Measurements from ENCODE around the gene CRIM1. TPM values are rescaled to one million over a fixed set of nuclear protein-coding genes. Genes with fewer than 3 reads are reported as not detected.

The CRIM1 gene
- total and polyA plus RNA-seq, 2 experiments from 2014 or later = 10.5 to 36.4 TPM

GRCh38 chr2:36337354-36337753 is 18.2 kb upstream of the CRIM1 start:
- H3K4me1 Mint-ChIP-seq = peaks cover 23% of the 10 kb centered on the region

GRCh38 chr2:36338124-36338826 is 17.3 kb upstream of the CRIM1 start:
- Mint-ChIP-seq H3K4me3 (no peak overlapping the region), H3K27me3 (ENCODE audit: insufficient read depth, low read depth, poor library complexity) (no peaks in the 10 kb centered on the region), H3K27ac (no peak overlapping the region), H3K4me1 (peaks cover 23% of the 10 kb centered on the region), H3K36me3 (ENCODE audit: low read depth) (no peaks in the 10 kb centered on the region), H3K9me3 (no peaks in the 10 kb centered on the region)
- Histone ChIP-seq H4K20me1 (replicated peaks; ENCODE audit: insufficient read depth) (no peaks in the 10 kb centered on the region), H3K79me2 (replicated peaks; ENCODE audit: insufficient read depth) (no peaks in the 10 kb centered on the region), H3K27me3 (ENCODE audit: insufficient read depth) (no peaks in the 10 kb centered on the region), H2AFZ (no peak overlapping the region), H3K9me2 (ENCODE audit: insufficient read depth) (no peaks in the 10 kb centered on the region; the same call in 1 of the 2 replicates), H3K4me3 (no peak overlapping the region), H3K4me2 (no peak overlapping the region), H3K36me3 (ENCODE audit: insufficient read depth) (no peaks in the 10 kb centered on the region; the same call in 1 of the 2 replicates), H3K27ac (ENCODE audit: low read depth) (peak overlapping the region; percentile 5; the same call in 1 of the 2 replicates), H3K4me1 (ENCODE audit: insufficient read depth) (peaks cover 9% of the 10 kb centered on the region; the same call in 1 of the 2 replicates), H3F3A (replicated peaks; ENCODE audit: low read depth) (no peaks in the 10 kb centered on the region)
- ATAC-seq (peak; percentile 63), DNase-seq (ENCODE audit: low spot score) (peak; percentile 44)
- TF ChIP-seq EZH2phosphoT487 (IDR thresholded peaks at IDR 0.05; ENCODE audit: unreplicated experiment) (no peak), CREB1 (CRISPR knock-in tag; IDR thresholded peaks at IDR 0.05; ENCODE audit: low read depth) (no peak), EZH2 (IDR thresholded peaks at IDR 0.05; ENCODE audit: low read depth, unreplicated experiment) (no peak), JUNB (IDR thresholded peaks at IDR 0.05; ENCODE audit: unreplicated experiment) (no peak), ETS1 (IDR thresholded peaks at IDR 0.05) (no peak), CTCF (conservative IDR thresholded peaks at IDR 0.05; ENCODE audit: low read depth in 2 of 2) (no peak), ZNF331 (CRISPR knock-in tag; IDR thresholded peaks at IDR 0.05; ENCODE audit: low read depth) (no peak), NANOG (IDR thresholded peaks at IDR 0.05; ENCODE audit: borderline replicate concordance) (no peak)

More at GRCh38 chr2:36337354-36337753, 18.2 kb upstream of the CRIM1 start:
- Histone ChIP-seq H3K9me2 (ENCODE audit: insufficient read depth) (no peaks in the 10 kb centered on the region), H3K4me1 (ENCODE audit: insufficient read depth) (peaks cover 9% of the 10 kb centered on the region; the same call in 1 of the 2 replicates), H3K36me3 (ENCODE audit: insufficient read depth) (no peaks in the 10 kb centered on the region; the same call in 1 of the 2 replicates), H4K20me1 (replicated peaks; ENCODE audit: insufficient read depth) (no peaks in the 10 kb centered on the region), H3K27me3 (ENCODE audit: insufficient read depth) (no peaks in the 10 kb centered on the region), H3F3A (replicated peaks; ENCODE audit: low read depth) (no peaks in the 10 kb centered on the region), H3K27ac (ENCODE audit: low read depth) (no peak overlapping the region), H2AFZ (no peak overlapping the region), H3K4me3 (no peak overlapping the region), H3K4me2 (no peak overlapping the region), H3K79me2 (replicated peaks; ENCODE audit: insufficient read depth) (no peaks in the 10 kb centered on the region)
- H3K36me3 Mint-ChIP-seq (ENCODE audit: low read depth) = no peaks in the 10 kb centered on the region
- H3K27me3 Mint-ChIP-seq (ENCODE audit: insufficient read depth, low read depth, poor library complexity) = no peaks in the 10 kb centered on the region
- H3K9me3 Mint-ChIP-seq = no peaks in the 10 kb centered on the region
- H3K27ac Mint-ChIP-seq = no peak overlapping the region
- ATAC-seq (no peak), DNase-seq (ENCODE audit: low spot score) (no peak)
- no peak overlapping the region for H3K4me3 Mint-ChIP-seq
- no peak for TF ChIP-seq CREB1 (CRISPR knock-in tag; IDR thresholded peaks at IDR 0.05; ENCODE audit: low read depth)
- no peak for TF ChIP-seq CTCF (conservative IDR thresholded peaks at IDR 0.05; ENCODE audit: low read depth in 2 of 2)
